ENCODE measurements around the gene KLHDC4. TPM values are rescaled to one million over a fixed set of nuclear protein-coding genes. Genes with fewer than 3 reads are reported as not detected.
"Not testable (repeated sequence)": the region's sequence is repeated elsewhere in the genome, so short reads cannot be mapped to it uniquely, and the experiment has no call there.

Gene KLHDC4
- total RNA-seq, 1 experiment from 2014 or later: 36.3 TPM

GRCh38 chr16:87729266-87729954 lies 36.4 kb downstream of the KLHDC4 start:
- BruUV-seq (replicated peaks): no TSS peak
- no peak for DNase-seq
- Histone ChIP-seq H3K79me2 (ENCODE audit: low read length) (0 out of 2 replicates have a peak, but pooled peaks cover 3% of the 10 kb centered on the region), H2AFZ (ENCODE audit: low read length) (no peak overlapping the region), H3K4me2 (ENCODE audit: low read length) (no peak overlapping the region), H3K27ac (ENCODE audit: low read length) (no peak overlapping the region), H3K27me3 (ENCODE audit: low read length) (no peaks in the 10 kb centered on the region), H3K9ac (ENCODE audit: low read length) (no peak overlapping the region), H3K36me3 (ENCODE audit: low read depth, low read length) (peaks cover 9% of the 10 kb centered on the region), H3K4me1 (ENCODE audit: insufficient read depth, low read length) (no peaks in the 10 kb centered on the region), H3F3A (ENCODE audit: low read length, unreplicated experiment) (no peaks in the 10 kb centered on the region), H3K9me2 (replicated peaks; ENCODE audit: low read length) (no peaks in the 10 kb centered on the region), H3K4me3 (ENCODE audit: low read length) (no peak overlapping the region), H4K20me1 (ENCODE audit: low read length) (no peaks in the 10 kb centered on the region), H3K9me3 (ENCODE audit: low read length) (no peaks in the 10 kb centered on the region)
- no peak for ATAC-seq
- intact Hi-C loops (cut with micrococcal nuclease): no loop called here
- TF ChIP-seq EZH2 (IDR thresholded peaks at IDR 0.05; ENCODE audit: low read length, unreplicated experiment): no peak
- TF ChIP-seq EZH2phosphoT487 (IDR thresholded peaks at IDR 0.05; ENCODE audit: borderline replicate concordance, low read length): no peak
- no peak for TF ChIP-seq CTCF (conservative IDR thresholded peaks at IDR 0.05; ENCODE audit: low read depth, low read length)
- CTCF ChIA-PET: no interaction called here
- POLR2A ChIA-PET (ENCODE audit: unreplicated experiment): no interaction called here

- H3K4me3 ChIP-seq (ENCODE audit: low read length): no peak overlapping the region
- H3K4me2 ChIP-seq (ENCODE audit: low read length): no peak overlapping the region
- ChIA-PET POLR2A (ENCODE audit: unreplicated experiment) (no interaction called here), CTCF (no interaction called here)
- no peaks in the 10 kb centered on the region for H4K20me1 ChIP-seq (ENCODE audit: low read length)
- no peak for DNase-seq
- ATAC-seq: no peak
- no peak overlapping the region for H3K9ac ChIP-seq (ENCODE audit: low read length)
- no peaks in the 10 kb centered on the region for H3K27me3 ChIP-seq (ENCODE audit: low read length)
- no peaks in the 10 kb centered on the region for H3K79me2 ChIP-seq (ENCODE audit: low read length)
- no peak overlapping the region for H3K27ac ChIP-seq (ENCODE audit: low read length)
- H3K4me1 ChIP-seq (ENCODE audit: insufficient read depth, low read length): no peaks in the 10 kb centered on the region
- TF ChIP-seq CTCF (conservative IDR thresholded peaks at IDR 0.05; ENCODE audit: low read depth, low read length) (no peak), EZH2 (IDR thresholded peaks at IDR 0.05; ENCODE audit: low read length, unreplicated experiment) (no peak), EZH2phosphoT487 (IDR thresholded peaks at IDR 0.05; ENCODE audit: borderline replicate concordance, low read length) (no peak)
- no peaks in the 10 kb centered on the region for H3K9me2 ChIP-seq (replicated peaks; ENCODE audit: low read length)
- H2AFZ ChIP-seq (ENCODE audit: low read length): no peak overlapping the region
- H3K36me3 ChIP-seq (ENCODE audit: low read depth, low read length): peaks cover 9% of the 10 kb centered on the region
- H3K9me3 ChIP-seq (ENCODE audit: low read length): no peaks in the 10 kb centered on the region
- no peaks in the 10 kb centered on the region for H3F3A ChIP-seq (ENCODE audit: low read length, unreplicated experiment)
- BruUV-seq (replicated peaks): no TSS peak
- intact Hi-C loops (cut with micrococcal nuclease): no loop called here
These were observed 37.8 kb downstream of the KLHDC4 start for GRCh38 chr16:87728026-87728425.

- Histone ChIP-seq H3K4me1 (ENCODE audit: insufficient read depth, low read length) (no peaks in the 10 kb centered on the region), H3K4me2 (ENCODE audit: low read length) (no peak overlapping the region), H3K27ac (ENCODE audit: low read length) (no peak overlapping the region), H3K9me2 (replicated peaks; ENCODE audit: low read length) (no peaks in the 10 kb centered on the region), H3K9ac (ENCODE audit: low read length) (no peak overlapping the region), H3K27me3 (ENCODE audit: low read length) (no peaks in the 10 kb centered on the region), H3K79me2 (ENCODE audit: low read length) (no peaks in the 10 kb centered on the region), H2AFZ (ENCODE audit: low read length) (no peak overlapping the region), H4K20me1 (ENCODE audit: low read length) (no peaks in the 10 kb centered on the region), H3K36me3 (ENCODE audit: low read depth, low read length) (peaks cover 9% of the 10 kb centered on the region), H3K9me3 (ENCODE audit: low read length) (no peaks in the 10 kb centered on the region), H3F3A (ENCODE audit: low read length, unreplicated experiment) (no peaks in the 10 kb centered on the region), H3K4me3 (ENCODE audit: low read length) (no peak overlapping the region)
- no TSS peak for BruUV-seq (replicated peaks)
- no peak for DNase-seq
- ChIA-PET POLR2A (ENCODE audit: unreplicated experiment) (no interaction called here), CTCF (no interaction called here)
- no peak for TF ChIP-seq CTCF (conservative IDR thresholded peaks at IDR 0.05; ENCODE audit: low read depth, low read length)
- TF ChIP-seq EZH2phosphoT487 (IDR thresholded peaks at IDR 0.05; ENCODE audit: borderline replicate concordance, low read length): no peak
- no peak for TF ChIP-seq EZH2 (IDR thresholded peaks at IDR 0.05; ENCODE audit: low read length, unreplicated experiment)
- no peak for ATAC-seq
- intact Hi-C loops (cut with micrococcal nuclease): no loop called here
These were observed 38.4 kb downstream of the KLHDC4 start for GRCh38 chr16:87727346-87727745.

- BruUV-seq (replicated peaks); H3K9ac ChIP-seq (ENCODE audit: low read length); ATAC-seq; H3K4me1 ChIP-seq (ENCODE audit: insufficient read depth, low read length); H3K9me2 ChIP-seq (replicated peaks; ENCODE audit: low read length); H2AFZ ChIP-seq (ENCODE audit: low read length); H3K9me3 ChIP-seq (ENCODE audit: low read length); H3K4me3 ChIP-seq (ENCODE audit: low read length); H3K79me2 ChIP-seq (ENCODE audit: low read length); H3K36me3 ChIP-seq (ENCODE audit: low read depth, low read length); POLR2A ChIA-PET (ENCODE audit: unreplicated experiment); H4K20me1 ChIP-seq (ENCODE audit: low read length); CTCF ChIA-PET; H3F3A ChIP-seq (ENCODE audit: low read length, unreplicated experiment); intact Hi-C loops (cut with micrococcal nuclease); DNase-seq; H3K27me3 ChIP-seq (ENCODE audit: low read length); H3K27ac ChIP-seq (ENCODE audit: low read length); H3K4me2 ChIP-seq (ENCODE audit: low read length): not testable (repeated sequence)
These were observed 39.2 kb downstream of the KLHDC4 start for GRCh38 chr16:87726577-87726976.
